Measurements from ENCODE around the gene FANCL.
"Not testable (repeated sequence)": the region's sequence is repeated elsewhere in the genome, so short reads cannot be mapped to it uniquely, and the experiment has no call there.

Gene FANCL

GRCh38 chr2:58156780-58157179 lies 84.3 kb downstream of the FANCL start:
- TF ChIP-seq CTCF (IDR thresholded peaks at IDR 0.05; ENCODE audit: low read depth, low read length), result no peak
- H3K4me3 ChIP-seq (ENCODE audit: low read depth, low read length), result no peak overlapping the region

- no peak overlapping the region for H3K4me3 ChIP-seq (ENCODE audit: low read depth, low read length)
- TF ChIP-seq CTCF (IDR thresholded peaks at IDR 0.05; ENCODE audit: low read depth, low read length), result no peak
Measured at GRCh38 chr2:58155160-58155778, 85.9 kb downstream of the FANCL start.

- no peak for TF ChIP-seq CTCF (IDR thresholded peaks at IDR 0.05; ENCODE audit: low read depth, low read length)
- H3K4me3 ChIP-seq (ENCODE audit: low read depth, low read length), result no peak overlapping the region
Measured at GRCh38 chr2:58146707-58147106, 94.4 kb downstream of the FANCL start.

- H3K4me3 ChIP-seq (ENCODE audit: low read depth, low read length), result not testable (repeated sequence)
Measured at GRCh38 chr2:58145769-58146168, 95.4 kb downstream of the FANCL start.

GRCh38 chr2:58140508-58141072 lies 100.5 kb downstream of the FANCL start:
- H3K4me3 ChIP-seq (ENCODE audit: low read depth, low read length), result no peak overlapping the region
- no peak for TF ChIP-seq CTCF (IDR thresholded peaks at IDR 0.05; ENCODE audit: low read depth, low read length)

- TF ChIP-seq CTCF (IDR thresholded peaks at IDR 0.05; ENCODE audit: low read depth, low read length), result no peak
- no peak overlapping the region for H3K4me3 ChIP-seq (ENCODE audit: low read depth, low read length)
Measured at GRCh38 chr2:58138396-58139030, 102.6 kb downstream of the FANCL start.

GRCh38 chr2:58137856-58138255 lies 103.3 kb downstream of the FANCL start:
- no peak overlapping the region for H3K4me3 ChIP-seq (ENCODE audit: low read depth, low read length)
- no peak for TF ChIP-seq CTCF (IDR thresholded peaks at IDR 0.05; ENCODE audit: low read depth, low read length)
